HG03060 (cell line): ENCODE data around the gene ZBTB25.

Source experiments
- ATAC-seq: cut with Tn5 transposase; IDR thresholded peaks from one replicate; pipeline ENCODE4 v1.9.1; 2021; ENCODE audit warnings: low read depth, moderate number of reproducible peaks; ENCODE audit not compliant: unreplicated experiment

The ZBTB25 gene

DNA sequence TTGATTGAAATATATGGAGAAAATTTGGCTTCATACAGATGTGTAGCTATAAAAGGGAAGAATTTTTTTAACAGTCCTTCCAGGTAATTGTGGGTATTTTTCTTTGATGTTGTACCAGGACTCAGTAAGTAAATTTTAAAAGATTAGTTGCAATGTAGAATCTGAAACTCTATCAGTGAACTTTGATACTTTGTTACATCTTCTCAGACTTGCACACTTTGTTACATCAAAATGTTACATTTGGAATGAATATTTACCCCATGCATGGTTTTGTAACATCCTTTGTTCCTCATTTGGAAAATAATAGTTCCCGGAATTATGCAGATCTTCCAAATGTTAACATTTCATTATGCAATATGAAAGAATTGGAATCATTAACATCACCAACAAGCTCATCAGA is 101.7 kb downstream of the ZBTB25 start:
- ATAC-seq, result no peak

DNA sequence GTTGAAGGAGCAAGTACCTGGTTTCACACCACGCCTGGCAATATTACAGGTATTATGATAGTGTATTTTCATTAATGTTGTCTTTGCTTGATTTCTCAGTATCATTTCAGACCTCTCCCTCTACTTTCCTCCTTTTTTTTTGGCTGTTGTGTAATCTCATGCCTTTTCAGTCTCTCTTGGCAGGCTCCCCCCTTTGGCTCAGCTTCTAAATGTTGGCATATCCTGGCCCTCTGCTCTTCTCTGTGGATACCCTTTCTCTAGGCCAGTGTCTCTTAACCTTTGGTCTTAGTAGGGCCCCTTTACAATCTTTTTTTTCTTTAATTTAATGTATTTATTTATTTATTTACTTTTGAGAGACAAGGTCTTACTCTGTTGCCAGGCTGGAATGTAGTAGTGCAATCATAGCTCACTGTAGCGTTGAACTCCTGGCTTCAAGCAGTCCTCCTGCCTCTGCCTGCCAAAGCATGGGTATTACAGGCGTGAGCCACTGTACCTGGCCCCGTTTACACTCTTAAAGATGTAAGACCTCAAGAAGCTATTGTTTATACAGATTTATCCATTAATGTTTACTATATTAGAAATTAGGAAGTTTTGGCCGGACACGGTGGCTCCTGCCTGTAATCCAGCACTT is 102.7 kb downstream of the ZBTB25 start:
- ATAC-seq, result no peak
